Inflammatory macrophage treated with lipopolysaccharide for 1 hour (primary cell): Measurements from ENCODE around the gene IL3.
"Not testable (repeated sequence)": the region's sequence is repeated elsewhere in the genome, so short reads cannot be mapped to it uniquely, and the experiment has no call there.

Source experiments
- DNase-seq, 2 donors: peaks; one replicate each; pipeline ENCODE4 v3.0.0-alpha.2; 2020 to 2022

IL3 gene

GRCh38 chr5:132098151-132098594 lies 37.7 kb downstream of the IL3 start:
- DNase-seq, result peak; percentile 42 to 66

GRCh38 chr5:132098621-132099020 lies 38.2 kb downstream of the IL3 start:
- DNase-seq, result no peak

- no peak for DNase-seq
Measured at GRCh38 chr5:132099076-132099748, 38.8 kb downstream of the IL3 start.

GRCh38 chr5:132099905-132100304 lies 39.5 kb downstream of the IL3 start:
- DNase-seq, result no peak

- DNase-seq, result no peak
Measured at GRCh38 chr5:132100672-132101261, 40.3 kb downstream of the IL3 start.

- DNase-seq, result no peak
Measured at GRCh38 chr5:132101385-132101880, 41.0 kb downstream of the IL3 start.

- DNase-seq, result no peak
Measured at GRCh38 chr5:132102101-132102701, 41.7 kb downstream of the IL3 start.

- no peak for DNase-seq
Measured at GRCh38 chr5:132102944-132103331, 42.5 kb downstream of the IL3 start.

- peak; percentile 63 to 86 for DNase-seq
Measured at GRCh38 chr5:132103332-132103951, 43.0 kb downstream of the IL3 start.

- no peak for DNase-seq
Measured at GRCh38 chr5:132103969-132104391, 43.5 kb downstream of the IL3 start.

GRCh38 chr5:132104556-132104955 lies 44.1 kb downstream of the IL3 start:
- peak; percentile 17 to 62 for DNase-seq

- DNase-seq, result no peak
Measured at GRCh38 chr5:132105688-132106087, 45.2 kb downstream of the IL3 start.

GRCh38 chr5:132108495-132108894 lies 48.0 kb downstream of the IL3 start:
- DNase-seq, result not testable (repeated sequence)

GRCh38 chr5:132108957-132109356 lies 48.5 kb downstream of the IL3 start:
- not testable (repeated sequence) for DNase-seq

GRCh38 chr5:132109494-132110053 lies 49.1 kb downstream of the IL3 start:
- peak in 1 of 2 donors; percentile 26 for DNase-seq

GRCh38 chr5:132110195-132110594 lies 49.7 kb downstream of the IL3 start:
- DNase-seq, result no peak

GRCh38 chr5:132110930-132111329 lies 50.5 kb downstream of the IL3 start:
- DNase-seq, result no peak

GRCh38 chr5:132112111-132112510 lies 51.7 kb downstream of the IL3 start:
- no peak for DNase-seq
